Activated naive CD4-positive, alpha-beta T cell treated with anti-CD3 and anti-CD28 coated beads, Interleukin-2, amount 10 ng/mL, durations not matched to agents 7 days and 5 days (primary cell): Measurements from ENCODE around the gene PSMC3IP.
"Not testable (repeated sequence)": the region's sequence is repeated elsewhere in the genome, so short reads cannot be mapped to it uniquely, and the experiment has no call there.

Experiments used
- CTCF ChIA-PET: fragments of 350-600 bp; sonication (Branson Sonifier 250); formaldehyde crosslinking; loops from one replicate; lab custom pipeline; 2021; ENCODE audit warnings: antibody characterized with exemption; lab: Charles Lee
- DNase-seq: peaks from one replicate; pipeline ENCODE4 v3.0.0-alpha.2; 2020
- H3K27ac Mint-ChIP-seq: one replicate; pipeline ENCODE4 v1.8.0; 2021; ENCODE audit warnings: mild to moderate bottlenecking, moderate library complexity, mixed read lengths
- H3K27me3 Mint-ChIP-seq: one replicate; pipeline ENCODE4 v1.8.0; 2021; ENCODE audit warnings: mild to moderate bottlenecking, mixed read lengths
- H3K36me3 Mint-ChIP-seq: one replicate; pipeline ENCODE4 v1.8.0; 2021; ENCODE audit warnings: mixed read lengths
- H3K4me1 Mint-ChIP-seq: one replicate; pipeline ENCODE4 v1.8.0; 2021; ENCODE audit warnings: mixed read lengths
- H3K4me3 Mint-ChIP-seq: one replicate; pipeline ENCODE4 v1.8.0; 2021; ENCODE audit warnings: mild to moderate bottlenecking, moderate library complexity, mixed read lengths
- H3K9me3 Mint-ChIP-seq: one replicate; pipeline ENCODE4 v1.8.0; 2021; ENCODE audit warnings: mixed read lengths

The PSMC3IP gene

DNA sequence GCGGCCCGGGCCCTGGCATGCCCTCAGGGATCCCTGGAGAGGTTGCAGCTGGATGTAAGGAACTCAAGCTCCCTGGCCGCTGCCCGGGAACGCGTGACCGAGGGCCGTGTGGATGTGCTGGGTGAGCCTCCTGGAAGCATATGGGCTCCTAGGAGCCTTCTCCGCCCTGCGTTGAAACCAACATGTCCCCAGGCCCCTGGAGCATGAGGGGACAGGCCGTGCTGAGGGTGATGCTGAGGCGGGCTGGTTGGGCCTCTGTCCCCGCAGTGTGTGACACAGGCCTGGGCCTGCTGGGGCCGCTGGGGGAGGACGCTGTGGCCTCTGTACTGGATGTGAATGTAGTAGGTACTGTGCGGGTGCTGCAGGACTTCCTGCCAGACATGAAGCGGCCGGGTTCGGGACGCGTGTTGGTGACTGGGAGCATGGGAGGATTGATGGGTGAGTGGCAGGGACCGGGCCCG is 30.5 kb downstream of the PSMC3IP start:
- Mint-ChIP-seq H3K4me1 (peaks cover 26% of the 10 kb centered on the region), H3K27me3 (no peaks in the 10 kb centered on the region), H3K36me3 (peaks cover 11% of the 10 kb centered on the region), H3K4me3 (no peak overlapping the region), H3K9me3 (no peaks in the 10 kb centered on the region), H3K27ac (no peak overlapping the region)
- DNase-seq, result no peak
- CTCF ChIA-PET, result no interaction called here

- H3K4me1 Mint-ChIP-seq, result peaks cover 33% of the 10 kb centered on the region
- H3K36me3 Mint-ChIP-seq, result peaks cover 16% of the 10 kb centered on the region
- H3K4me3 Mint-ChIP-seq, H3K9me3 Mint-ChIP-seq, CTCF ChIA-PET, DNase-seq, H3K27me3 Mint-ChIP-seq, H3K27ac Mint-ChIP-seq: not testable (repeated sequence)
These were observed 31.6 kb downstream of the PSMC3IP start for GRCh38 chr17:42545755-42546505.

GRCh38 chr17:42544874-42545283 is 32.6 kb downstream of the PSMC3IP start:
- Mint-ChIP-seq H3K9me3 (no peaks in the 10 kb centered on the region), H3K4me3 (no peak overlapping the region), H3K36me3 (peaks cover 16% of the 10 kb centered on the region), H3K4me1 (peaks cover 41% of the 10 kb centered on the region), H3K27ac (no peak overlapping the region), H3K27me3 (no peaks in the 10 kb centered on the region)
- no peak for DNase-seq
- CTCF ChIA-PET, result no interaction called here

GRCh38 chr17:42543190-42544079 is 34.1 kb downstream of the PSMC3IP start:
- Mint-ChIP-seq H3K36me3 (peaks cover 20% of the 10 kb centered on the region), H3K4me3 (no peak overlapping the region), H3K4me1 (peaks cover 41% of the 10 kb centered on the region), H3K27me3 (no peaks in the 10 kb centered on the region), H3K9me3 (no peaks in the 10 kb centered on the region), H3K27ac (peak overlapping the region; percentile 58)
- CTCF ChIA-PET, result interaction anchor here (0.6 to 1.3 kb wide), 2 partner anchors 35 to 39 kb away, joined by 4 to 6 read pairs; no protein-coding TSS in a partner anchor
- no peak for DNase-seq

DNA sequence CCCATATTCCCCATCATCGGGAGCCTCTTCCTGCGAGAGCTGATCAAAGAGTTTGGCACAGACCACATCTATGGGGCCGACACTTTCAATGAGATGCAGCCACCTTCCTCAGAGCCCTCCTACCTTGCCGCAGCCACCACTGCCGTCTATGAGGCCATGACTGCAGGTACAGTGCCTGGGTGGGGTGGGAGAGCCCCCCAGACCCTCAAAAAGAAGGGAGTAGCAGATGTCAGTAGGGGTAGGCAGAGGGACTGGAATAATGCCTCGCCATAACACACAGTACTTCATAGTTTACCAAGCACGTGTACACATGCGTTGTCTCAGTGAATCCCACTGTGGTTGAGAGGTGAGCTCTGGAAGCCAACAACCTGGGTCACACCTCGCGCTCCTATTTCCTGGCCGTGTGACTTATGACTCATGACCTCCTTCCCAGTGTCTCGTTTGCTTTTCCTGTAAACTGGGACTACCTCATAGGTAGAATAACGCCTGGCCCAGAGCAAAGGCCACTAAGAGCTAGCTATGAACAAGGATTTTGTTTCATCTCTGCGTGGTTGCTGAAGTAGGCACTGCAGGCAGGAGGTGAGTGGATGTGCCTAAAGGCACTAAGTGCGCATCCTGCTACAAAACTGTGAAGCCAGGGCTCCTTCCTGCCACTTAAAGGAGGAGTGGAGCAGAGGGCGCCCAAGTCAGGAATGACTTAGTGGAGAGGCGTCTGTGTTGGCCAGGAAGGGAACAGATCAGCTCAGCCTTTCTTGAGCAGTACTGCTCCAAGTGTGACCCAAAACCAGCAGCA is 36.3 kb downstream of the PSMC3IP start:
- Mint-ChIP-seq H3K4me1 (peaks cover 54% of the 10 kb centered on the region), H3K27ac (peak overlapping the region; percentile 69), H3K4me3 (no peak overlapping the region), H3K27me3 (no peaks in the 10 kb centered on the region), H3K9me3 (no peaks in the 10 kb centered on the region), H3K36me3 (peaks cover 22% of the 10 kb centered on the region)
- CTCF ChIA-PET, result interaction anchor here (1.0 to 1.3 kb wide), 4 partner anchors 10 to 279 kb away, joined by 3 read pairs; no protein-coding TSS in a partner anchor
- peak; percentile 44 for DNase-seq

GRCh38 chr17:42540558-42540957 is 37.0 kb downstream of the PSMC3IP start:
- H3K36me3 Mint-ChIP-seq, result peaks cover 22% of the 10 kb centered on the region
- not testable (repeated sequence) for H3K9me3 Mint-ChIP-seq, H3K27me3 Mint-ChIP-seq, H3K4me3 Mint-ChIP-seq, DNase-seq
- peak overlapping the region; percentile 69 for H3K27ac Mint-ChIP-seq
- CTCF ChIA-PET, result interaction anchor here (1.0 to 1.3 kb wide), 4 partner anchors 9 to 280 kb away, joined by 3 read pairs; no protein-coding TSS in a partner anchor
- peaks cover 58% of the 10 kb centered on the region for H3K4me1 Mint-ChIP-seq

DNA sequence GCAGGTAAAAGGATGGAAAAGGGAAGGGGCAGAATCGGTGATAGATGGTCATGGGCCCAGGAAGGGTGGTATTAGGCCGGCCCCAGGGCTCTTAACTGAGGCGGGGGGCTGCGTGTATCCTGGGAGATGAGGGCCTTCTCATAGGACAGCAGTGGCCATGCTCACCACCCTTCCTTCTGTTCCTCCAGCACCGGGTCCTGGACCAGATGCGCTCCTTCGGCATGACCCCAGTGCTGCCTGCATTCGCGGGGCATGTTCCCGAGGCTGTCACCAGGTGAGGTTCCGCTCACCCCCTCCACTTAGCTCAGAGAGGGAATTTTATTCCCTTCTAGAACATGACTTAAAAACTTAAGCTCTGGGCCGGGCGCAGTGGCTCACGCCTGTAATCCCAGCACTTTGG is 39.0 kb downstream of the PSMC3IP start:
- H3K4me3 Mint-ChIP-seq, result no peak overlapping the region
- no peaks in the 10 kb centered on the region for H3K9me3 Mint-ChIP-seq
- CTCF ChIA-PET, result no interaction called here
- peaks cover 63% of the 10 kb centered on the region for H3K4me1 Mint-ChIP-seq
- H3K27me3 Mint-ChIP-seq, result peaks cover 16% of the 10 kb centered on the region
- no peak overlapping the region for H3K27ac Mint-ChIP-seq
- H3K36me3 Mint-ChIP-seq, result peaks cover 17% of the 10 kb centered on the region
- no peak for DNase-seq

- peaks cover 14% of the 10 kb centered on the region for H3K36me3 Mint-ChIP-seq
- peak overlapping the region; percentile 73 for H3K27ac Mint-ChIP-seq
- no peaks in the 10 kb centered on the region for H3K9me3 Mint-ChIP-seq
- peaks cover 64% of the 10 kb centered on the region for H3K4me1 Mint-ChIP-seq
- H3K4me3 Mint-ChIP-seq, result peak overlapping the region; percentile 83
- CTCF ChIA-PET, result interaction anchor here (1.4 kb wide), 1 partner anchor 11 kb away, joined by 3 read pairs; no protein-coding TSS in a partner anchor
- DNase-seq, result no peak
- peaks cover 19% of the 10 kb centered on the region for H3K27me3 Mint-ChIP-seq
These were observed 39.6 kb downstream of the PSMC3IP start for GRCh38 chr17:42537826-42538451.

GRCh38 chr17:42537156-42537805 is 40.2 kb downstream of the PSMC3IP start:
- Mint-ChIP-seq H3K36me3 (peaks cover 13% of the 10 kb centered on the region), H3K4me1 (peaks cover 60% of the 10 kb centered on the region), H3K27me3 (peaks cover 23% of the 10 kb centered on the region), H3K4me3 (peak overlapping the region; percentile 83), H3K9me3 (no peaks in the 10 kb centered on the region), H3K27ac (peak overlapping the region; percentile 87)
- DNase-seq, result no peak
- CTCF ChIA-PET, result interaction anchor here (1.4 kb wide), 1 partner anchor 10 kb away, joined by 3 read pairs; no protein-coding TSS in a partner anchor

GRCh38 chr17:42536372-42537155 is 41.0 kb downstream of the PSMC3IP start:
- H3K36me3 Mint-ChIP-seq, result peaks cover 12% of the 10 kb centered on the region
- H3K4me1 Mint-ChIP-seq, result peaks cover 57% of the 10 kb centered on the region
- H3K9me3 Mint-ChIP-seq, result no peaks in the 10 kb centered on the region

GRCh38 chr17:42536048-42536371 is 41.5 kb downstream of the PSMC3IP start, which contains the start of gene NAGLU:
Gene NAGLU, plus strand, starts transcription at chr17:42536241. Its CDS starts 32 bp downstream, at chr17:42536273.
- Mint-ChIP-seq H3K9me3 (no peaks in the 10 kb centered on the region), H3K4me1 (peaks cover 57% of the 10 kb centered on the region)

More at GRCh38 chr17:42536372-42537155, 41.0 kb downstream of the PSMC3IP start:
- peak; percentile 86 for DNase-seq
- CTCF ChIA-PET, result interaction anchor here (0.7 to 1.4 kb wide), 4 partner anchors 9 to 113 kb away, joined by 3 to 6 read pairs (median 4); partner anchors contain the start of gene CAVIN1
- Mint-ChIP-seq H3K4me3 (peak overlapping the region; percentile 83), H3K27me3 (peaks cover 26% of the 10 kb centered on the region), H3K27ac (peak overlapping the region; percentile 87)

More at GRCh38 chr17:42536048-42536371, 41.5 kb downstream of the PSMC3IP start, which contains the start of gene NAGLU:
- H3K27ac Mint-ChIP-seq, result peak within 1 kb of the TSS; percentile 87
- peak within 1 kb of the TSS; percentile 83 for H3K4me3 Mint-ChIP-seq
- peaks cover 29% of the 10 kb centered on the region for H3K27me3 Mint-ChIP-seq
- H3K36me3 Mint-ChIP-seq, result peaks cover 8% of the 10 kb centered on the region
- DNase-seq, result peak; percentile 91
- CTCF ChIA-PET, result interaction anchor here (0.7 to 1.4 kb wide), 3 partner anchors 9 to 113 kb away, joined by 3 to 6 read pairs (median 5); partner anchors contain the start of gene CAVIN1
